ENCODE results near the gene OR52N5.

- TF ChIP-seq RELA (CRISPR knock-in tag; IDR thresholded peaks at IDR 0.05; ENCODE audit: borderline replicate concordance) (no peak), JUN (CRISPR knock-in tag; IDR thresholded peaks at IDR 0.05) (no peak), ZMAT4 (CRISPR knock-in tag; IDR thresholded peaks at IDR 0.05) (no peak), ESRRA (CRISPR knock-in tag; IDR thresholded peaks at IDR 0.05; ENCODE audit: borderline replicate concordance) (no peak), USF1 (CRISPR knock-in tag; IDR thresholded peaks at IDR 0.05) (no peak), CTCF (IDR thresholded peaks at IDR 0.05) (no peak), STAT6 (CRISPR knock-in tag; conservative IDR thresholded peaks at IDR 0.05; ENCODE audit: low read depth) (no peak)
Measured at GRCh38 chr11:5738431-5738830, 44.7 kb downstream of the OR52N5 start.

Data from WTC11 (cell line).